ENCODE results near the gene PABPC3. TPM values are rescaled to one million over a fixed set of nuclear protein-coding genes. Genes with fewer than 3 reads are reported as not detected.

PABPC3 gene
- total RNA-seq, 1 experiment from 2014 or later = 0.63 TPM

GRCh38 chr13:25088562-25089221 is 7.2 kb upstream of the PABPC3 start:
- Histone ChIP-seq H3K27me3 (peaks cover 1% of the 10 kb centered on the region; the same call in 1 of the 2 replicates), H3K36me3 (no peaks in the 10 kb centered on the region), H3K9me3 (no peaks in the 10 kb centered on the region), H3K4me3 (no peak overlapping the region)
- no peak for DNase-seq

DNA sequence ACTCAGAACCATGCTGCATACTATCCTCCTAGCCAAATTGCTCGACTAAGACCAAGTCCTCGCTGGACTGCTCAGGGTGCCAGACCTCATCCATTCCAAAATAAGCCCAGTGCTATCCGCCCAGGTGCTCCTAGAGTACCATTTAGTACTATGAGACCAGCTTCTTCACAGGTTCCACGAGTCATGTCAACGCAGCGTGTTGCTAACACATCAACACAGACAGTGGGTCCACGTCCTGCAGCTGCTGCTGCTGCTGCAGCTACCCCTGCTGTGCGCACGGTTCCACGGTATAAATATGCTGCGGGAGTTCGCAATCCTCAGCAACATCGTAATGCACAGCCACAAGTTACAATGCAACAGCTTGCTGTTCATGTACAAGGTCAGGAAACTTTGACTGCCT is 1.5 kb downstream of the PABPC3 start:
- no peak overlapping the region for H3K4me3 ChIP-seq
- DNase-seq = no peak
- no peaks in the 10 kb centered on the region; the same call in 1 of the 2 replicates for H3K27me3 ChIP-seq
- H3K36me3 ChIP-seq = no peaks in the 10 kb centered on the region
- H3K9me3 ChIP-seq = peaks cover 2% of the 10 kb centered on the region; the same call in 1 of the 2 replicates

DNA sequence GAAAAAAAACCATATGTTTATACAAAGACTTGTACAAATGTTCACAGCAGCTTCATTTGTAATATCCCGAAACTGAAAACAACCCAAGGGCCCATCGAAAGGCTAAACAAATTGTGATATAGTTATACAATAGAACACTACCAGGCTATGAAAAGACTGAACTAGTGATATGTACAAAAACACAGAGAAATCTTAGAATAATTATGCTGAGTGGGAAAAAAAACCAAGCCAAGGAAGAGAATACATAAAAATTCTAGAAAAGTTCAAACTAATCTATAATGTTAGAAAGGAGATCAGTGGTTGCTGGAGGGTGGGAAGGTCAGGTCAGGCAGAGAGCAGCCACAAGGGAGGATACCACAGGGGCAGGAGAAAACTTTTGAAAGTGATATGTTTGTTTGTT is 7.8 kb downstream of the PABPC3 start:
- Histone ChIP-seq H3K9me3 (no peaks in the 10 kb centered on the region), H3K27me3 (no peaks in the 10 kb centered on the region; the same call in 1 of the 2 replicates), H3K36me3 (no peaks in the 10 kb centered on the region), H3K4me3 (no peak overlapping the region)
- no peak for DNase-seq

GRCh38 chr13:25109341-25109740 is 13.4 kb downstream of the PABPC3 start:
- peaks cover 13% of the 10 kb centered on the region for H3K27me3 ChIP-seq

GRCh38 chr13:25110956-25111584 is 15.1 kb downstream of the PABPC3 start:
- DNase-seq = no peak
- H3K9me3 ChIP-seq = no peaks in the 10 kb centered on the region
- no peak overlapping the region for H3K4me3 ChIP-seq
- no peaks in the 10 kb centered on the region for H3K36me3 ChIP-seq
- peaks cover 13% of the 10 kb centered on the region for H3K27me3 ChIP-seq

More at GRCh38 chr13:25109341-25109740, 13.4 kb downstream of the PABPC3 start:
- DNase-seq = no peak
- Histone ChIP-seq H3K4me3 (no peak overlapping the region), H3K9me3 (no peaks in the 10 kb centered on the region), H3K36me3 (no peaks in the 10 kb centered on the region)

DNA sequence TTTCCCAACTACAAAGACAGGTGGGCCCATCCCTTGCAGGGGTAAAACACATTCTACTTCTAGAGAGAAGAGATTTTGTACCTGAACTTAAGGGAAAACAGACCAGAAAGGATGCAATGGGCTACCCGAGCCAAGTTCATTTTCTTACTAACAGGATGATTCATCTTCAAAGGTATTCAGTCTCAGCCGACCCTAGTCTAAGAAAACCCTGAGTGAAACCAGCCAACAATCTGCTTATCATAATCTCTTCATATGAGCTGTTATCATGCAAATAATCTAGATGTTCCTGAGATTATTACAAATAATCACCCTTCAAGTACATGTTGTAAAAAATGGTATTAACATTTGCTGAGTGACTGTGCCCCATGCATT is 15.6 kb downstream of the PABPC3 start:
- no peak for DNase-seq
- Histone ChIP-seq H3K36me3 (no peaks in the 10 kb centered on the region), H3K27me3 (peaks cover 13% of the 10 kb centered on the region), H3K4me3 (no peak overlapping the region), H3K9me3 (no peaks in the 10 kb centered on the region)

DNA sequence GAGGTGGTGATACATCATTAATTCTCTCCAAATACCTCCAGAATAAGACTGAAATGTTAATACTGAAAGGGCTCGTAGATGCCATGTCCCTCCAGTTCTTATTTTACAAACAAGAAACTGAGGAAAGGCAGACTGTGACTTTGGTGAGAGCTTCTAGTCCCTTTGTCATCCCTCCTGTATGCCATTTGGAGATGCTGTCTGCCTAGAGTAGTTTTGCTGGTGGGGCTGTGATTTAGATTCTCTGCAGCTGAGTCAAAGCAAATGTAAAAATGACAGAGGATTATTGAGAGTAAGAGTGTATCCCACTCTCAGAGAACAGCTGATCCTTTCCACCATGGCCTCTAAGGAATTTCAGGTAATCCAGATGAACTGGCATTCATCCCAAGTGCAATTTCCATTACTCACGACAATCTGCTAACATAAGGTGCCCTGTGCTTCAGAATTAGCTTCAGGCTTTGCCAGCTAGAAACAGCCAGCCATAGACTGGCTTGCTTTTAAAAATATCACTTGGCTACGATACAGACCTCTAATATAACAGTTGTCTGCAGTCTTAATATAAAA is 16.8 kb downstream of the PABPC3 start:
- DNase-seq = no peak
- Histone ChIP-seq H3K36me3 (no peaks in the 10 kb centered on the region), H3K9me3 (no peaks in the 10 kb centered on the region), H3K27me3 (peaks cover 13% of the 10 kb centered on the region), H3K4me3 (no peak overlapping the region)

- peak; percentile 61 for DNase-seq
- Histone ChIP-seq H3K4me3 (no peak overlapping the region), H3K36me3 (no peaks in the 10 kb centered on the region), H3K9me3 (no peaks in the 10 kb centered on the region), H3K27me3 (peaks cover 13% of the 10 kb centered on the region)
Observed at GRCh38 chr13:25114220-25114619, 18.3 kb downstream of the PABPC3 start.

DNA sequence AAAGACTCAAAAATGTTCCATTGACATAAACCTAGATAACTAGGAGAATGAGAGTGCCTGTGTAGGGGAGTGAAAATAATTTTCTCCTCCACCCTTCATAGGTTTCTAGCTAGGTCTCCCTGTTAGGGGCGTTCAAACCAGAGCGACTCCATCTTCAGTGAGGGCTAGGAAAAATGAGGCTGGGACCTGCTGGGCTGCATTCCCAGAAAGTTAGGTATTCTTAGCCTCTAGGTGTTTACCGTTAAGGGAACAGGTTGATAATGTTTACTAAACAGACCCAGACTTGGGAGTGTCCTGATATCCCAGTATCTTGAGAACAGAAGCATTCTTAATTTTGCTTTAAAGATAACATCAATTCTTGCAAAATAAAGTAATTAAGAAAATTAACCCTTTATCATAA is 20.1 kb downstream of the PABPC3 start:
- Histone ChIP-seq H3K27me3 (peaks cover 8% of the 10 kb centered on the region; the same call in 1 of the 2 replicates), H3K36me3 (no peaks in the 10 kb centered on the region), H3K9me3 (no peaks in the 10 kb centered on the region), H3K4me3 (no peak overlapping the region)
- no peak for DNase-seq

DNA sequence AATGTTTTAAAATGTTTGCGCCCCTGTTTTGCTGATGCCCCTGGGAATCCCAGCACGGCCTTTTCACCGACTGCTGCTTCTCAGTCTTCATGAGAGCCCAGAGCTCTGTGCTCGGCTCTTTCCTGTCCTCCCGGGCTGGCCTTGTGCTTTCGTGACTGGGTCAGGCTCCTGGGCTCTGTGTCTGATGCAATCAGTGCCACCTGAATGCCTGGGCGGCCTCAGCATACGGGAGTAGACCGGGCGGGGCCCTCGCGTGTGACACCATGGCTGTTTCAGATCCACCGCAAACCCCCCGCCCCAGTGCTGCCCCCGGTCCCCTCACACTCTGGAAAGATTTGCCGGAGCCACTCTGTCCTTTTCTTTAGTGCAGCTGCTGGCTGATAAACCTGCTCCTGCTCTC is 21.4 kb downstream of the PABPC3 start:
- H3K4me3 ChIP-seq = no peak overlapping the region
- peaks cover 2% of the 10 kb centered on the region; the same call in 1 of the 2 replicates for H3K27me3 ChIP-seq
- H3K9me3 ChIP-seq = no peaks in the 10 kb centered on the region
- H3K36me3 ChIP-seq = no peaks in the 10 kb centered on the region
- DNase-seq = no peak

DNA sequence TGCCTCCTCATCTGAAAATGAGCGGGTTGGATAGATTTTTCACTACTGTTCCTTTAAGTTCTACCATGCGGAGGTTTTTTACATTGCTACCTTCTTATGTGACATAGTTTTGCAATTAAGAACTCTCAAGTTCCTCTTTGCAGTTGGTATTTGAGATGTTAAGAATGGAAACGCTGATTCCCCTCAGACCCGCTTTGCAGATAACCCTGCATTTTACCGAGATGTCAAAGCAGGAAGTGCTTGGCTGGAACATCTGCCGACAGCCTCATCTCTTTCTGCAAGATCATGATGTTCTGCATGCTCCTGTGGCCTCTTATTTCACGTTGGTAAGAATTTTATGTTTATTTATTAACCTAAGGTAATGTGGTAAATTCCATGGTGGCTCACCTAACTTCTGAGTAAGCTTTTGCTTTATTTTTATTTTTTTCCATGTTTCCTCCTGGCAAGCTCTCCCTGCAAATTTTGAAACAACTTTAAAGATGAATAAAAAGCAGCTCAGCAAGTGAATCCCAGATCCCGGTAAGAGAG is 22.5 kb downstream of the PABPC3 start:
- no peak for DNase-seq
- no peaks in the 10 kb centered on the region for H3K27me3 ChIP-seq
- H3K4me3 ChIP-seq = no peak overlapping the region
- no peaks in the 10 kb centered on the region for H3K9me3 ChIP-seq
- H3K36me3 ChIP-seq = no peaks in the 10 kb centered on the region

DNA sequence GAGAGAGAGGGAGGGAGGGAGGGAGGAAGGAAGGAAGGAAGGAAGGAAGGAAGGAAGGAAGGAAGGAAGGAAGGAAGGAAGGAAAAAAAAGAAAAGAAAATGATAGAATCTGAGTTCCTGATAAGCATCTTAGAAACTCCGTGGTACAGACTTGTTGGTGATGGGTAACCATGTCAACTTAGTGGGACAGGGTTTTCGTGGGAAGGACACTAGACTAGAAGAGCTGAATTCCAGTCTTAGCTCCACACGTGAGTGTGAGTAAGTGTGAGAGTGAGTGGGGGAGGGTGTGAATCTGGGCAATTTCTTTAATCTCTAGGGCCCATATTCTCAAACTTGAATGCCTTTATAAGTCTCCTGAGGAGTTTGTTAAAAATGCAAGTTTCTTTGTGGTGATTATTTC is 35.0 kb downstream of the PABPC3 start:
- H3K27me3 ChIP-seq = no peaks in the 10 kb centered on the region
- DNase-seq = no peak
- H3K9me3 ChIP-seq = no peaks in the 10 kb centered on the region
- H3K36me3 ChIP-seq = no peaks in the 10 kb centered on the region
- H3K4me3 ChIP-seq = no peak overlapping the region

GRCh38 chr13:25131881-25132420 is 36.0 kb downstream of the PABPC3 start:
- Histone ChIP-seq H3K36me3 (no peaks in the 10 kb centered on the region), H3K4me3 (no peak overlapping the region), H3K9me3 (no peaks in the 10 kb centered on the region), H3K27me3 (peaks cover 4% of the 10 kb centered on the region; the same call in 1 of the 2 replicates)
- no peak for DNase-seq

DNA sequence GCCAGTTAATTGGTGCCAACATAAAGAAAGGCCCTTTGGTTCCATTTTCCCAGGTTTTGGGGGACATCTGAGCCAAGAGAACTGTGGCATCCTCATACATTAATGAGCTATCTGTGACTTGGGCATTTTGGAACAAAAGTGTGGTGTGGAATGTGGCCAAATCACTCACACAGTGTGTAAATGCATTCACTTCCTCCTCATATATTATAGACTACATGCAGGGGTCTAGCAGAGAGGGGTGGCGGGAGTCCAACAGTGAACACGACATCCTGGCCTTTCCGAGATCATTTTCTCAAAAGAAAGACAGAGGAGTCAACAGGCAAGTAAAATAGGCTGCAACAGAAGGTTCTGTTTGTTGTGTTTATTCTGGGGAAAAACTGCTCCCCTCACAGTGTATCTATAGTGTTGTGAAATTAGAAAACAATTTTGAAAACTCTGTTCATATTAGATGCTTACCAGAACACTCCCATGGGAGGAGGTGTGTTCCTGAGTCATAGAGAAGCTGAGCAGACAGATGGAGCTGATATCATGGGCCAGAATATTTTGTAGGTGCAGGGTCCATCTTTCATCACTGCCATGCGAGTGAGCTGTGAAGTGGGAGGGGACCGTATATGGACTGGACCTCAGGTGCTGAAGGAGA is 36.9 kb downstream of the PABPC3 start:
- no peak for DNase-seq
- Histone ChIP-seq H3K27me3 (peaks cover 7% of the 10 kb centered on the region; the same call in 1 of the 2 replicates), H3K9me3 (no peaks in the 10 kb centered on the region), H3K36me3 (no peaks in the 10 kb centered on the region), H3K4me3 (no peak overlapping the region)

GRCh38 chr13:25135896-25136295 is 40.0 kb downstream of the PABPC3 start:
- H3K9me3 ChIP-seq = no peaks in the 10 kb centered on the region
- H3K27me3 ChIP-seq = peaks cover 7% of the 10 kb centered on the region; the same call in 1 of the 2 replicates

GRCh38 chr13:25136880-25137787 is 41.2 kb downstream of the PABPC3 start:
- Histone ChIP-seq H3K27me3 (peaks cover 7% of the 10 kb centered on the region; the same call in 1 of the 2 replicates), H3K4me3 (no peak overlapping the region), H3K36me3 (no peaks in the 10 kb centered on the region), H3K9me3 (no peaks in the 10 kb centered on the region)
- DNase-seq = no peak

More at GRCh38 chr13:25135896-25136295, 40.0 kb downstream of the PABPC3 start:
- H3K4me3 ChIP-seq = no peak overlapping the region
- H3K36me3 ChIP-seq = no peaks in the 10 kb centered on the region
- DNase-seq = no peak
